ENCODE measurements around the gene CDC42BPA.

Gene CDC42BPA

GRCh38 chr1:226990133-226990716 lies 328.1 kb downstream of the CDC42BPA start:
- DNase-seq = no peak

GRCh38 chr1:226989085-226989920 lies 329.0 kb downstream of the CDC42BPA start:
- no peak for DNase-seq

GRCh38 chr1:226988334-226988666 lies 330.0 kb downstream of the CDC42BPA start:
- no peak for DNase-seq

- DNase-seq = no peak
Measured at GRCh38 chr1:226987623-226988333, 330.5 kb downstream of the CDC42BPA start.

- no peak for DNase-seq
Measured at GRCh38 chr1:226987179-226987536, 331.1 kb downstream of the CDC42BPA start.

- no peak for DNase-seq
Measured at GRCh38 chr1:226986496-226987178, 331.7 kb downstream of the CDC42BPA start.

GRCh38 chr1:226985839-226986463 lies 332.3 kb downstream of the CDC42BPA start:
- DNase-seq = no peak

- no peak for DNase-seq
Measured at GRCh38 chr1:226985239-226985838, 333.0 kb downstream of the CDC42BPA start.

GRCh38 chr1:226984521-226985238 lies 333.6 kb downstream of the CDC42BPA start:
- DNase-seq = no peak

- no peak for DNase-seq
Measured at GRCh38 chr1:226983992-226984364, 334.3 kb downstream of the CDC42BPA start.

- DNase-seq = no peak
Measured at GRCh38 chr1:226983247-226983991, 334.9 kb downstream of the CDC42BPA start.

- DNase-seq = no peak
Measured at GRCh38 chr1:226982451-226983177, 335.7 kb downstream of the CDC42BPA start.

- no peak for DNase-seq
Measured at GRCh38 chr1:226981838-226982237, 336.5 kb downstream of the CDC42BPA start.

- DNase-seq = no peak
Measured at GRCh38 chr1:226981386-226981817, 336.9 kb downstream of the CDC42BPA start.

GRCh38 chr1:226980565-226981385 lies 337.5 kb downstream of the CDC42BPA start:
- DNase-seq = no peak

- no peak for DNase-seq
Measured at GRCh38 chr1:226980122-226980560, 338.2 kb downstream of the CDC42BPA start.

- no peak for DNase-seq
Measured at GRCh38 chr1:226979517-226980121, 338.7 kb downstream of the CDC42BPA start.

- DNase-seq = no peak
Measured at GRCh38 chr1:226979115-226979516, 339.2 kb downstream of the CDC42BPA start.
